ENCODE results near the gene TMSB10. TPM values are rescaled to one million over a fixed set of nuclear protein-coding genes. Genes with fewer than 3 reads are reported as not detected.

TMSB10 gene
- total RNA-seq, 1 donor from 2014 or later: 925 TPM

DNA sequence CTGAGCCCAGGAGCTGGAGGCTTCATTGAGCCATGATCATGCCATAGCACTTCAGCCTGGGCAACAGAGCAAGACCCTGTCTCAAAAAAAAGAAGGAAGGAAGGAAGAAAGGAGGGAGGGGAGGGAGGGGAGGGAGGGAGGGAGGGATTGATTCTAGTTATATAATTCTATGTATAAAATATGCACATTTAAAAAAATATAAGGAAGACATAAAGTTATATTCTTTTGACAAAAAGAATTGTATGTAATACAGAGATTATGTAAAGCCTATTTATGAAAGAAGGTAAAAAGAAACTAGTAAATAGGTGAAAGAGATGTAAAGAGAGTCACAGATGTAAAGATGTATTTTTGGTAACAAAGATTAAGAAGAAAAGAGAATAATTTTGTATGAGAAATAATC lies 17.6 kb downstream of the TMSB10 start:
- CTCF ChIA-PET: interaction anchor here (0.7 to 5.5 kb wide), 6 partner anchors 17 to 47 kb away, joined by 3 to 67 read pairs (median 4); partner anchors contain the start of gene TMSB10
- H3K27me3 Mint-ChIP-seq: no peaks in the 10 kb centered on the region
- TF ChIP-seq, protein P1, sequence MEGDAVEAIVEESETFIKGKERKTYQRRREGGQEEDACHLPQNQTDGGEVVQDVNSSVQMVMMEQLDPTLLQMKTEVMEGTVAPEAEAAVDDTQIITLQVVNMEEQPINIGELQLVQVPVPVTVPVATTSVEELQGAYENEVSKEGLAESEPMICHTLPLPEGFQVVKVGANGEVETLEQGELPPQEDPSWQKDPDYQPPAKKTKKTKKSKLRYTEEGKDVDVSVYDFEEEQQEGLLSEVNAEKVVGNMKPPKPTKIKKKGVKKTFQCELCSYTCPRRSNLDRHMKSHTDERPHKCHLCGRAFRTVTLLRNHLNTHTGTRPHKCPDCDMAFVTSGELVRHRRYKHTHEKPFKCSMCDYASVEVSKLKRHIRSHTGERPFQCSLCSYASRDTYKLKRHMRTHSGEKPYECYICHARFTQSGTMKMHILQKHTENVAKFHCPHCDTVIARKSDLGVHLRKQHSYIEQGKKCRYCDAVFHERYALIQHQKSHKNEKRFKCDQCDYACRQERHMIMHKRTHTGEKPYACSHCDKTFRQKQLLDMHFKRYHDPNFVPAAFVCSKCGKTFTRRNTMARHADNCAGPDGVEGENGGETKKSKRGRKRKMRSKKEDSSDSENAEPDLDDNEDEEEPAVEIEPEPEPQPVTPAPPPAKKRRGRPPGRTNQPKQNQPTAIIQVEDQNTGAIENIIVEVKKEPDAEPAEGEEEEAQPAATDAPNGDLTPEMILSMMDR (IDR thresholded peaks at IDR 0.05): no peak
- DNase-seq (no peak), ATAC-seq (ENCODE audit: low read depth) (no peak)
- no peaks in the 10 kb centered on the region for H3K9me3 Mint-ChIP-seq
- intact Hi-C loops (cut with micrococcal nuclease): loop anchor here (10.0 kb wide), 1 partner anchor 288 kb away; no protein-coding TSS in a partner anchor
- H3K36me3 Mint-ChIP-seq (ENCODE audit: low read depth): peaks cover 7% of the 10 kb centered on the region
- POLR2A ChIA-PET: interaction anchor here (1.0 to 9.3 kb wide), 2 partner anchors 16 kb away, joined by 5 to 326 read pairs; partner anchors contain the start of gene TMSB10
- H3K4me3 Mint-ChIP-seq: no peak overlapping the region
- H3K27ac Mint-ChIP-seq: no peak overlapping the region
- H3K4me1 Mint-ChIP-seq: peaks cover 76% of the 10 kb centered on the region

DNA sequence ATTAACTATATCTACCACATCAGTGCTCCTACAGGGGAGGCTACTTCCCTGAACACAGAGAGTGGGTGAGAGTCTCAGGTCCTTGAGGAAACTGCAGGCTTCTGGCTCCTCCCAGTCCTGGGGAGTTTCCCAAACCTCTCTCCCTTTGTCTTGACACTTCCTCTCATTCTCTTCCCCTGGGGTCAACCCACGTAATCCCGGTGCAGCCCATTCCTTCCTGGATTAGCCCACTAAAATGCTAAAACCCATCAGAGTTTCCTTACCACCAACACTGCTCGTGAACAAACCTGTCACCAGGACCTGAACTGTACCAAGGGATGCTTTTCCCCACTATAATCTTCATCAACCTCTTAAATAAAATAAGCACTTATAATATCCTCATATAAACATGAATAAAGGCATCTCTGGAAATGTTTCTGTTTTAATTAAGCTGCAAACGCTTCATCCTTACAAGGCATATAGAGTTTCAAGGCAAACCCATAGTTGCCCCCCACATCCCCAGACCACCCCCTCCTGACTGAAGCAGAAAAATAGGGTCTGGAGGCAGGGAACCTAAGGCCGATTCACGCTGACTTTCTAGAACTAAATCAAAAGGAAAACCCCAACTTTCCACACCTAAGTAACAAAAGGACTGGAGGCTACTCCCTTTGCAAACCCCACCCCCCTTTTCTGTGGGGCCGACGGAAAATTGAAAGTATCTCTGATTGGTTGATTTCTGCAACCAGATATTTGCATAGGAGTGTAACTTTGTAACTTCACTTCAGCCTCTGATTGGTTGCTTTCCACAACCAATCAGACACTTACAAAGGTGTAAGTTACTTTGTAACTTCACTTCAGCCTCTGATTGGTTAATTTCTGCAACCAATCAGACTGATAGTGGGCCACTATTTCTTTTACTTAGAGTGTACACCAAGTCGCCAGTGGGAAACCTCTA lies 19.0 kb downstream of the TMSB10 start:
- peaks cover 63% of the 10 kb centered on the region for H3K4me1 Mint-ChIP-seq
- no peak for DNase-seq
- POLR2A ChIA-PET: interaction anchor here (1.5 to 9.3 kb wide), 7 partner anchors 15 to 54 kb away, joined by 5 to 326 read pairs (median 27); partner anchors contain the start of genes KCMF1, TMSB10 and TRABD2A

GRCh38 chr2:84925336-84925723 lies 19.9 kb downstream of the TMSB10 start:
- peak overlapping the region; percentile 92 for H3K4me3 Mint-ChIP-seq
- no peak for DNase-seq
- TF ChIP-seq, protein P1 (IDR thresholded peaks at IDR 0.05): no peak
- no peaks in the 10 kb centered on the region for H3K27me3 Mint-ChIP-seq
- ChIA-PET POLR2A (interaction anchor here (0.6 to 9.3 kb wide), 19 partner anchors 15 to 479 kb away, joined by 3 to 326 read pairs (median 7); partner anchors contain the start of genes KCMF1, TMSB10 and TRABD2A), CTCF (interaction anchor here (0.6 to 5.5 kb wide), 52 partner anchors 11 to 466 kb away, joined by 3 to 186 read pairs (median 5); partner anchors contain the start of genes KCMF1, SUCLG1, TMSB10 and TRABD2A)
- no peaks in the 10 kb centered on the region for H3K9me3 Mint-ChIP-seq
- H3K27ac Mint-ChIP-seq: peak overlapping the region; percentile 86
- peaks cover 54% of the 10 kb centered on the region for H3K4me1 Mint-ChIP-seq
- intact Hi-C loops (cut with micrococcal nuclease): loop anchor here (1.0 to 10.0 kb wide), 8 partner anchors 20 to 430 kb away; partner anchors contain the start of gene TMSB10
- no peak for ATAC-seq (ENCODE audit: low read depth)
- H3K36me3 Mint-ChIP-seq (ENCODE audit: low read depth): peaks cover 7% of the 10 kb centered on the region

More for the DNA sequence above, 19.0 kb downstream of the TMSB10 start:
- Mint-ChIP-seq H3K4me3 (peak overlapping the region; percentile 56), H3K27ac (peak overlapping the region; percentile 72), H3K36me3 (ENCODE audit: low read depth) (peaks cover 7% of the 10 kb centered on the region), H3K27me3 (no peaks in the 10 kb centered on the region), H3K9me3 (no peaks in the 10 kb centered on the region)
- intact Hi-C loops (cut with micrococcal nuclease): loop anchor here (1.0 to 10.0 kb wide), 8 partner anchors 19 to 429 kb away; partner anchors contain the start of gene TMSB10
- CTCF ChIA-PET: interaction anchor here (0.8 to 5.5 kb wide), 21 partner anchors 18 to 431 kb away, joined by 3 to 186 read pairs (median 12); partner anchors contain the start of genes KCMF1, TMSB10 and TRABD2A
- no peak for ATAC-seq (ENCODE audit: low read depth)
- TF ChIP-seq, protein P1 (IDR thresholded peaks at IDR 0.05): no peak

- TF ChIP-seq, protein P1 (IDR thresholded peaks at IDR 0.05): peak; percentile 86
- POLR2A ChIA-PET: interaction anchor here (0.6 to 9.3 kb wide), 19 partner anchors 14 to 479 kb away, joined by 3 to 326 read pairs (median 7); partner anchors contain the start of genes KCMF1, TMSB10 and TRABD2A
Observed at GRCh38 chr2:84925724-84926376, 20.4 kb downstream of the TMSB10 start.

More at GRCh38 chr2:84925724-84926376, 20.4 kb downstream of the TMSB10 start:
- Mint-ChIP-seq H3K27me3 (no peaks in the 10 kb centered on the region), H3K27ac (peak overlapping the region; percentile 86), H3K9me3 (no peaks in the 10 kb centered on the region), H3K4me3 (peak overlapping the region; percentile 92), H3K36me3 (ENCODE audit: low read depth) (peaks cover 7% of the 10 kb centered on the region), H3K4me1 (peaks cover 53% of the 10 kb centered on the region)
- CTCF ChIA-PET: interaction anchor here (0.6 to 5.5 kb wide), 61 partner anchors 12 to 466 kb away, joined by 3 to 186 read pairs (median 5); partner anchors contain the start of genes KCMF1, SUCLG1, TMSB10 and TRABD2A
- ATAC-seq (ENCODE audit: low read depth): peak; percentile 86
- DNase-seq: peak; percentile 97
- intact Hi-C loops (cut with micrococcal nuclease): loop anchor here (1.0 to 10.0 kb wide), 10 partner anchors 21 to 431 kb away; partner anchors contain the start of gene TMSB10
